B cell (primary cell): ENCODE data around the gene CCHCR1. TPM values are rescaled to one million over a fixed set of nuclear protein-coding genes. Genes with fewer than 3 reads are reported as not detected.
"Not testable (repeated sequence)": the region's sequence is repeated elsewhere in the genome, so short reads cannot be mapped to it uniquely, and the experiment has no call there.

Experiments used
- ATAC-seq: fragments of 200-7000 bp; cut with Tn5 transposase; one replicate; pipeline ENCODE4 v1.10.0; 2021; ENCODE audit warnings: low read depth, mild to moderate bottlenecking, moderate number of reproducible peaks, moderate library complexity
- CTCF ChIA-PET: fragments of 350-600 bp; sonication (Branson Sonifier 250); formaldehyde crosslinking; loops from one replicate; lab custom pipeline; 2021; ENCODE audit warnings: antibody characterized with exemption, inconsistent platforms; lab: Charles Lee
- POLR2A ChIA-PET: fragments of 350-600 bp; sonication (Branson Sonifier 250); formaldehyde crosslinking; loops from one replicate; lab custom pipeline; 2021; ENCODE audit warnings: antibody characterized with exemption; lab: Charles Lee
- DNase-seq: peaks from one replicate; pipeline ENCODE4 v3.0.0; 2013
- H2AFZ ChIP-seq: 2 replicates; pipeline ENCODE4 v1.6.1; 2012; ENCODE audit warnings: mild to moderate bottlenecking, low read depth, low read length; ENCODE audit not compliant: insufficient read depth, poor library complexity, severe bottlenecking
- H3K27ac ChIP-seq, 2 donors: 1 replicate in 1 of 2; 2 replicates in 1 of 2; pipeline ENCODE4 v1.5.1; 2012 to 2013; ENCODE audit warnings: low read length in 2 of 2, mild to moderate bottlenecking in 2 of 2, moderate library complexity in 1 of 2
- H3K27me3 ChIP-seq, 4 experiments: fragments of 200-600 bp in 1 of 4; sonication (generic) in 1 of 4; replicated peaks in 1 of 4; 1 replicate in 2 of 4; 2 replicates in 2 of 4; pipeline versions ENCODE4 v1.6.1 to v1.7.0; 2013 to 2016; ENCODE audit warnings: low read length in 3 of 4, mild to moderate bottlenecking in 2 of 4, mixed read lengths in 1 of 4, moderate library complexity in 1 of 4; ENCODE audit not compliant: insufficient read depth in 4 of 4, control insufficient read depth in 3 of 4; ENCODE audit errors: control extremely low read depth in 1 of 4
- H3K36me3 ChIP-seq, 2 experiments: replicated peaks in 1 of 2; 1 replicate in 1 of 2; 2 replicates in 1 of 2; pipeline versions ENCODE4 v1.6.1 to v1.7.1; 2013; ENCODE audit warnings: low read length in 1 of 2; ENCODE audit not compliant: insufficient read depth in 2 of 2, control insufficient read depth in 1 of 2; ENCODE audit errors: control extremely low read depth in 1 of 2, extremely low read depth in 1 of 2
- H3K4me1 ChIP-seq, 2 donors: fragments of 200-600 bp in 1 of 2; sonication (generic) in 1 of 2; 1 replicate in 1 of 2; 2 replicates in 1 of 2; pipeline versions ENCODE4 v1.5.1 to v1.6.1; 2013 to 2017; ENCODE audit warnings: low read length in 2 of 2; ENCODE audit not compliant: control insufficient read depth in 2 of 2, insufficient read depth in 2 of 2
- H3K4me2 ChIP-seq: replicated peaks from 2 replicates; pipeline ENCODE3; 2012; ENCODE audit warnings: mild to moderate bottlenecking, low read depth, low read length; ENCODE audit not compliant: poor library complexity, severe bottlenecking
- H3K4me3 ChIP-seq, 5 experiments: fragments of 200-600 bp in 1 of 5; sonication (generic) in 1 of 5; 1 replicate in 3 of 5; 2 replicates in 2 of 5; pipeline versions ENCODE4 v1.5.1 to v1.7.0; 2011 to 2016; ENCODE audit warnings: low read length in 4 of 5, mild to moderate bottlenecking in 4 of 5, low read depth in 2 of 5, control low read depth in 1 of 5, moderate library complexity in 1 of 5; ENCODE audit not compliant: insufficient read depth in 1 of 5; ENCODE audit errors: control extremely low read depth in 1 of 5, extremely low read depth in 1 of 5
- H3K79me2 ChIP-seq: fragments of 200-600 bp; sonication (generic); one replicate; pipeline ENCODE4 v1.6.0; 2016; ENCODE audit warnings: low read length; ENCODE audit not compliant: control insufficient read depth, insufficient read depth
- H3K9ac ChIP-seq: fragments of 200-600 bp; sonication (generic); 2 replicates; pipeline ENCODE4 v1.6.1; 2017; ENCODE audit warnings: mild to moderate bottlenecking, low read length, moderate library complexity
- H3K9me3 ChIP-seq, 3 donors: one replicate each; pipeline versions ENCODE4 v1.6.1 to v1.7.1; 2013; ENCODE audit warnings: low read length in 2 of 3; ENCODE audit not compliant: control insufficient read depth in 2 of 3, insufficient read depth in 1 of 3; ENCODE audit errors: control extremely low read depth in 1 of 3
- H4K20me1 ChIP-seq: 2 replicates; pipeline ENCODE4 v1.6.0; 2012; ENCODE audit warnings: mild to moderate bottlenecking, low read length; ENCODE audit not compliant: insufficient read depth, control insufficient read depth, poor library complexity, severe bottlenecking
- H3K27ac Mint-ChIP-seq: one replicate; pipeline ENCODE4 v1.8.0; 2021; ENCODE audit warnings: mixed read lengths
- H3K27me3 Mint-ChIP-seq: one replicate; pipeline ENCODE4 v1.8.0; 2021; ENCODE audit warnings: mixed read lengths
- H3K4me1 Mint-ChIP-seq: one replicate; pipeline ENCODE4 v1.8.0; 2021; ENCODE audit warnings: mixed read lengths
- H3K4me3 Mint-ChIP-seq: one replicate; pipeline ENCODE4 v1.8.0; 2021; ENCODE audit warnings: mixed read lengths
- H3K9me3 Mint-ChIP-seq: one replicate; pipeline ENCODE4 v1.8.0; 2022; ENCODE audit warnings: mixed read lengths; ENCODE audit not compliant: insufficient read depth
- CTCF ChIP-seq: fragments of 200-600 bp; IDR thresholded peaks from one replicate; pipeline ENCODE4 v1.8.0; 2022; ENCODE audit warnings: antibody characterized with exemption, mild to moderate bottlenecking
- EZH2 ChIP-seq: IDR thresholded peaks from 2 replicates; pipeline ENCODE4 v1.6.1; 2012; ENCODE audit warnings: borderline replicate concordance, low read depth, mild to moderate bottlenecking, moderate library complexity, low read length; ENCODE audit not compliant: insufficient read depth, poor library complexity, severe bottlenecking
- WGBS: methylation state at CpG from one replicate; pipeline ENCODE4 v1.1.5; 2013; ENCODE audit warnings: missing lambda C conversion rate; ENCODE audit not compliant: insufficient coverage; 5-methylcytosine and 5-hydroxymethylcytosine counted together
- intact Hi-C: fragments of 100-400 bp; cut with micrococcal nuclease; formaldehyde crosslinking; loops from one replicate; pipeline ENCODE4 v1.10.0; 2022
- polyA plus RNA-seq: library from polyadenylated mRNA; depleted of rRNA; stranded (reverse); fragments of >200 nt; gene quantifications from 2 replicates; pipeline ENCODE4 v1.2.3, GENCODE V29; 2012
- total RNA-seq, 2 donors: library from RNA; stranded (reverse); fragments of 120-200 nt in 1 of 2; gene quantifications; 1 replicate in 1 of 2; 2 replicates in 1 of 2; pipeline versions ENCODE4 v1.2.3 to v1.2.4, GENCODE V29; 2013 to 2022

The CCHCR1 gene
- total and polyA plus RNA-seq, 2 donors (not counting 1 experiment from before 2014, with no cell fraction given) = 17.0 to 34.7 TPM

GRCh38 chr6:31187780-31188194, 30.2 kb upstream of the CCHCR1 start:
- Histone ChIP-seq H3K36me3 (no peaks in the 10 kb centered on the region), H3K9ac (no peak overlapping the region), H2AFZ (no peak overlapping the region), H3K9me3 (no peaks in the 10 kb centered on the region), H3K4me3 (no peak overlapping the region), H3K4me2 (no peak overlapping the region), H3K27me3 (no peaks in the 10 kb centered on the region), H3K79me2 (no peaks in the 10 kb centered on the region), H3K4me1 (peaks cover 6 to 15% of the 10 kb centered on the region in 2 donors), H4K20me1 (no peaks in the 10 kb centered on the region), H3K27ac (no peak overlapping the region)
- no peak for DNase-seq
- Mint-ChIP-seq H3K27ac (peak overlapping the region; percentile 80), H3K4me3 (no peak overlapping the region), H3K4me1 (peaks cover 22% of the 10 kb centered on the region), H3K9me3 (no peaks in the 10 kb centered on the region), H3K27me3 (no peaks in the 10 kb centered on the region)
- WGBS = 95% methylated on average over 4 of the region's 5 CpGs
- ChIA-PET POLR2A (no interaction called here), CTCF (interaction anchor here (0.7 to 2.0 kb wide), 4 partner anchors 51 to 296 kb away, joined by 3 to 10 read pairs (median 4); partner anchors contain the start of gene PSORS1C2)
- ATAC-seq = no peak
- intact Hi-C loops = no loop called here
- TF ChIP-seq CTCF (no peak), EZH2 (no peak)

DNA sequence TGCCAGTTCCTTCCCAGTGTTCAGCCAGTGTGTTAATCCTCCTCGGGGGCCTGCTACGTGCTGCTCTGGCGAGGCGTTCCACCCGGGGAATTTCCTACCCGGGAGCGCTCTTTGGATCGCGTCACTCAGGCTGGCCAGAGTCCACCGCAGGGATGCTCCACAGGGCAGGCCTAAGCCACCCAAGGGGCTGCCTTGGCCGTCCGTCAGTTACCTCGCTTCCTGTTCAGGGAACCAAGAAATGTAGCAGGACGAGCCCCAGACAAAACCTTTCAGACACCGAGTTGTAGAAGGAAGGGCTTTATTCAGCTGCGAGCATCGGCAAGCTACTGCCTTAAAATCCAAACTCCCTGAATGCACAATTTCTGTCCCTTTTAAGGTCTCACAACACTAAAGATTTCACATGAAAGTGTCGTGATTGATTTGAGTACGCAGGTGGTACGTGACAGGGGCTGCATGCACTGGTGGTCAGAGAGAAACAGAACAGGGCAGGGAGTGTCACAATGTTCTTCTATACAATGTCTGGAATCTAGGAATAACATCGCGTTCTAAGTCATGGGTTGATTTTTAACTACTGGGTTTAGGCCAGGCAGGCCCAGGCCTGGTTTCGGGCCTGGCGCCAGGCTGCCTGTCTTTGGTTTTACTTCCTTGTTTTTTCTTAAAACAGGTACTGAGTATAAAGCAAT, 28.6 kb upstream of the CCHCR1 start:
- H3K27me3 ChIP-seq = no peaks in the 10 kb centered on the region
- intact Hi-C loops = no loop called here
- no peaks in the 10 kb centered on the region for H3K9me3 ChIP-seq
- peak overlapping the region; percentile 41 to 77 for H3K27ac ChIP-seq
- 92% methylated on average over 18 of the region's 24 CpGs for WGBS
- no peaks in the 10 kb centered on the region for H4K20me1 ChIP-seq
- Mint-ChIP-seq H3K27ac (peak overlapping the region; percentile 99), H3K4me1 (peaks cover 19% of the 10 kb centered on the region), H3K9me3 (no peaks in the 10 kb centered on the region), H3K27me3 (no peaks in the 10 kb centered on the region), H3K4me3 (peak overlapping the region; percentile 66)
- peak overlapping the region in 1 of 5 experiments; percentile 26 for H3K4me3 ChIP-seq
- TF ChIP-seq EZH2 (no peak), CTCF (no peak)
- H3K9ac ChIP-seq = peak overlapping the region; percentile 60
- H3K36me3 ChIP-seq = no peaks in the 10 kb centered on the region
- no peak for ATAC-seq
- DNase-seq = peak; percentile 51
- peak overlapping the region; percentile 81 for H2AFZ ChIP-seq
- peaks cover 6 to 15% of the 10 kb centered on the region in 2 donors for H3K4me1 ChIP-seq
- ChIA-PET CTCF (interaction anchor here (0.9 to 1.7 kb wide), 3 partner anchors 49 to 217 kb away, joined by 3 to 10 read pairs (median 3); partner anchors contain the start of genes MICA and PSORS1C2), POLR2A (interaction anchor here (0.7 kb wide), 2 partner anchors 21 to 171 kb away, joined by 6 read pairs; no protein-coding TSS in a partner anchor)
- peak overlapping the region; percentile 30 for H3K4me2 ChIP-seq
- no peaks in the 10 kb centered on the region for H3K79me2 ChIP-seq

- WGBS = 94% methylated on average over 4 of the region's 4 CpGs
- H3K27ac Mint-ChIP-seq = peak overlapping the region; percentile 99
- H3K4me1 ChIP-seq = peaks cover 6 to 15% of the 10 kb centered on the region in 2 donors
- peak overlapping the region; percentile 30 for H3K4me2 ChIP-seq
- H3K36me3 ChIP-seq, intact Hi-C loops, DNase-seq, H3K9me3 Mint-ChIP-seq, H3K9me3 ChIP-seq, H4K20me1 ChIP-seq, H3K27me3 ChIP-seq, H3K79me2 ChIP-seq, H3K27me3 Mint-ChIP-seq, CTCF ChIA-PET, ATAC-seq, POLR2A ChIA-PET: not testable (repeated sequence)
- peaks cover 19% of the 10 kb centered on the region for H3K4me1 Mint-ChIP-seq
- peak overlapping the region; percentile 60 for H3K9ac ChIP-seq
- peak overlapping the region in 1 of 2 donors; percentile 77 for H3K27ac ChIP-seq
- H3K4me3 ChIP-seq = peak overlapping the region in 1 of 5 experiments; percentile 26
- peak overlapping the region; percentile 81 for H2AFZ ChIP-seq
- H3K4me3 Mint-ChIP-seq = peak overlapping the region; percentile 66
These were observed 28.1 kb upstream of the CCHCR1 start for GRCh38 chr6:31185695-31186051.
